ENCODE results near the gene MYO10.
"Not testable (repeated sequence)": the region's sequence is repeated elsewhere in the genome, so short reads cannot be mapped to it uniquely, and the experiment has no call there.

The MYO10 gene

GRCh38 chr5:16757989-16758501, 178.0 kb downstream of the MYO10 start:
- Histone ChIP-seq H3K27me3 (replicated peaks; ENCODE audit: control insufficient read depth, insufficient read depth, low read length) (no peaks in the 10 kb centered on the region), H3K36me3 (ENCODE audit: control insufficient read depth, insufficient read depth, low read length) (no peaks in the 10 kb centered on the region), H3K4me3 (replicated peaks; ENCODE audit: low read depth, low read length) (no peak overlapping the region)
- TF ChIP-seq CTCF (IDR thresholded peaks at IDR 0.05; ENCODE audit: insufficient read depth, low read length, poor library complexity, severe bottlenecking), result no peak
- no peak for DNase-seq (ENCODE audit: extremely low read depth, insufficient read length)

- not testable (repeated sequence) for DNase-seq (ENCODE audit: extremely low read depth, insufficient read length); H3K4me3 ChIP-seq (replicated peaks; ENCODE audit: low read depth, low read length); H3K36me3 ChIP-seq (ENCODE audit: control insufficient read depth, insufficient read depth, low read length); H3K27me3 ChIP-seq (replicated peaks; ENCODE audit: control insufficient read depth, insufficient read depth, low read length)
Measured at GRCh38 chr5:16757577-16757976, 178.5 kb downstream of the MYO10 start.

GRCh38 chr5:16757146-16757545, 178.9 kb downstream of the MYO10 start:
- DNase-seq (ENCODE audit: extremely low read depth, insufficient read length), result no peak
- Histone ChIP-seq H3K27me3 (replicated peaks; ENCODE audit: control insufficient read depth, insufficient read depth, low read length) (no peaks in the 10 kb centered on the region), H3K36me3 (ENCODE audit: control insufficient read depth, insufficient read depth, low read length) (no peaks in the 10 kb centered on the region), H3K4me3 (replicated peaks; ENCODE audit: low read depth, low read length) (no peak overlapping the region)
- no peak for TF ChIP-seq CTCF (IDR thresholded peaks at IDR 0.05; ENCODE audit: insufficient read depth, low read length, poor library complexity, severe bottlenecking)

GRCh38 chr5:16756692-16757091, 179.4 kb downstream of the MYO10 start:
- H3K4me3 ChIP-seq (replicated peaks; ENCODE audit: low read depth, low read length), result no peak overlapping the region
- no peak for TF ChIP-seq CTCF (IDR thresholded peaks at IDR 0.05; ENCODE audit: insufficient read depth, low read length, poor library complexity, severe bottlenecking)
- no peaks in the 10 kb centered on the region for H3K36me3 ChIP-seq (ENCODE audit: control insufficient read depth, insufficient read depth, low read length)
- H3K27me3 ChIP-seq (replicated peaks; ENCODE audit: control insufficient read depth, insufficient read depth, low read length), result no peaks in the 10 kb centered on the region
- DNase-seq (ENCODE audit: extremely low read depth, insufficient read length), result no peak

GRCh38 chr5:16755641-16756040, 180.4 kb downstream of the MYO10 start:
- H3K4me3 ChIP-seq (replicated peaks; ENCODE audit: low read depth, low read length), result no peak overlapping the region
- H3K27me3 ChIP-seq (replicated peaks; ENCODE audit: control insufficient read depth, insufficient read depth, low read length), result no peaks in the 10 kb centered on the region
- no peaks in the 10 kb centered on the region for H3K36me3 ChIP-seq (ENCODE audit: control insufficient read depth, insufficient read depth, low read length)
- no peak for DNase-seq (ENCODE audit: extremely low read depth, insufficient read length)
- no peak for TF ChIP-seq CTCF (IDR thresholded peaks at IDR 0.05; ENCODE audit: insufficient read depth, low read length, poor library complexity, severe bottlenecking)

GRCh38 chr5:16754601-16755000, 181.5 kb downstream of the MYO10 start:
- DNase-seq (ENCODE audit: extremely low read depth, insufficient read length), result no peak
- no peak for TF ChIP-seq CTCF (IDR thresholded peaks at IDR 0.05; ENCODE audit: insufficient read depth, low read length, poor library complexity, severe bottlenecking)
- Histone ChIP-seq H3K27me3 (replicated peaks; ENCODE audit: control insufficient read depth, insufficient read depth, low read length) (no peaks in the 10 kb centered on the region), H3K4me3 (replicated peaks; ENCODE audit: low read depth, low read length) (no peak overlapping the region), H3K36me3 (ENCODE audit: control insufficient read depth, insufficient read depth, low read length) (no peaks in the 10 kb centered on the region)

Measured in GM06990 (cell line).